ENCODE measurements around the gene RAB35.
A peak's percentile ranks its signal among the peaks of the same experiment; 100 is the strongest.

The RAB35 gene

DNA sequence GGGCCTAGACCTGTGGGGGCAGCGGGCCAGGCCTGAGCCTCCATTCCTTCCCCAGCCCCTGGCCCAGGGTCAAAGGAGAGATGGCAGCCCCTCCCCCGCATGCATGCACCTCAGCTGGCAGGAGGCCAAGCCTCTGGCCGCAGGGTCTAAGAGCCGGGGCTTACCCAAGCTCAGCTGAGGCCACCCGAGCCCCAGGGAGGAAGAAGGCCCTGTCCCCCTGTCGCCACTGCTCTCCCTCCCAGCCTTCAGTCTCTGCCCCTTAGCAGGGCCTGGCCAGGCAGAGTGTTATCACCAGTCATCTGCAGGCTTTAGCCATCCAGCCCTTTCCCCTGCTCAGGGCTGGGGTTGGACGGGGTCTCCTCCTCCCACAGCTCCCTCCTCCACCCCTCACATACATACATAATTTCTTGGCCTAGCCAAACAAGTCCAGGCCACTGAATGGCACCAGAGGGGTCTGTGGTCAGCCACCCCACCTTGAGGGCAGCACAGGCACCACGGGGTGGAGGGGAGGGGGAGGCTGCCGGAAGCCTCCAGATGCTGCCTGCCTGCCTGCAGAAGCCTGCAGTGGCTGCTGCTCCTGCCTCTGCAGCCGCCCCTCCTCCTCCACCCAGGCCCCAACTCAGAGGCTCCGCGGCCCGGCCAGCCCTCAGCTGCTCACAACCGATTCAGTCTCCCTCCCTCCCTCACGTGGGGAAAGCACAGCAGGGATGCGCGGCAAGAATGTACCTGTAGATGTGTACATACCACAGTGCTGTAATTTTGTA lies 22.8 kb downstream of the RAB35 start:
- H3K4me3 ChIP-seq (ENCODE audit: low read depth, low read length) = no peak overlapping the region
- no peaks in the 10 kb centered on the region for H3K27me3 ChIP-seq (ENCODE audit: control insufficient read depth, insufficient read depth, low read length)
- H3K4me1 ChIP-seq (ENCODE audit: control insufficient read depth, insufficient read depth, low read length) = peaks cover 27% of the 10 kb centered on the region
- no peak overlapping the region for H3K9ac ChIP-seq (ENCODE audit: low read depth, low read length)
- H3K9me3 ChIP-seq (ENCODE audit: control insufficient read depth, insufficient read depth, low read length) = no peaks in the 10 kb centered on the region
- peaks cover 32% of the 10 kb centered on the region for H3K36me3 ChIP-seq (ENCODE audit: control insufficient read depth, insufficient read depth, low read length)
- peak overlapping the region; percentile 76 for H3K27ac ChIP-seq (ENCODE audit: low read depth, low read length)

GRCh38 chr12:120093336-120093591 lies 23.3 kb downstream of the RAB35 start:
- Histone ChIP-seq H3K27ac (ENCODE audit: low read depth, low read length) (peak overlapping the region; percentile 76), H3K4me1 (ENCODE audit: control insufficient read depth, insufficient read depth, low read length) (peaks cover 27% of the 10 kb centered on the region), H3K9me3 (ENCODE audit: control insufficient read depth, insufficient read depth, low read length) (no peaks in the 10 kb centered on the region), H3K27me3 (ENCODE audit: control insufficient read depth, insufficient read depth, low read length) (no peaks in the 10 kb centered on the region), H3K4me3 (ENCODE audit: low read depth, low read length) (no peak overlapping the region), H3K9ac (ENCODE audit: low read depth, low read length) (0 out of 2 replicates have a peak overlapping the region, but pooled peaks have one; percentile 8), H3K36me3 (ENCODE audit: control insufficient read depth, insufficient read depth, low read length) (peaks cover 27% of the 10 kb centered on the region)

GRCh38 chr12:120092551-120093335 lies 23.8 kb downstream of the RAB35 start:
- no peak overlapping the region for H3K4me3 ChIP-seq (ENCODE audit: low read depth, low read length)
- H3K9ac ChIP-seq (ENCODE audit: low read depth, low read length) = 0 out of 2 replicates have a peak overlapping the region, but pooled peaks have one; percentile 8
- H3K9me3 ChIP-seq (ENCODE audit: control insufficient read depth, insufficient read depth, low read length) = no peaks in the 10 kb centered on the region
- no peaks in the 10 kb centered on the region for H3K27me3 ChIP-seq (ENCODE audit: control insufficient read depth, insufficient read depth, low read length)
- H3K36me3 ChIP-seq (ENCODE audit: control insufficient read depth, insufficient read depth, low read length) = peaks cover 23% of the 10 kb centered on the region
- H3K4me1 ChIP-seq (ENCODE audit: control insufficient read depth, insufficient read depth, low read length) = peaks cover 27% of the 10 kb centered on the region
- peak overlapping the region; percentile 76 for H3K27ac ChIP-seq (ENCODE audit: low read depth, low read length)

- Histone ChIP-seq H3K27me3 (ENCODE audit: control insufficient read depth, insufficient read depth, low read length) (no peaks in the 10 kb centered on the region), H3K9me3 (ENCODE audit: control insufficient read depth, insufficient read depth, low read length) (no peaks in the 10 kb centered on the region), H3K36me3 (ENCODE audit: control insufficient read depth, insufficient read depth, low read length) (peaks cover 12% of the 10 kb centered on the region), H3K27ac (ENCODE audit: low read depth, low read length) (no peak overlapping the region), H3K4me1 (ENCODE audit: control insufficient read depth, insufficient read depth, low read length) (peaks cover 29% of the 10 kb centered on the region), H3K9ac (ENCODE audit: low read depth, low read length) (no peak overlapping the region), H3K4me3 (ENCODE audit: low read depth, low read length) (no peak overlapping the region)
Measured at GRCh38 chr12:120091371-120092090, 25.0 kb downstream of the RAB35 start.

- Histone ChIP-seq H3K27me3 (ENCODE audit: control insufficient read depth, insufficient read depth, low read length) (no peaks in the 10 kb centered on the region), H3K4me3 (ENCODE audit: low read depth, low read length) (no peak overlapping the region), H3K36me3 (ENCODE audit: control insufficient read depth, insufficient read depth, low read length) (peaks cover 9% of the 10 kb centered on the region), H3K27ac (ENCODE audit: low read depth, low read length) (peak overlapping the region; percentile 22), H3K4me1 (ENCODE audit: control insufficient read depth, insufficient read depth, low read length) (peaks cover 37% of the 10 kb centered on the region), H3K9ac (ENCODE audit: low read depth, low read length) (no peak overlapping the region), H3K9me3 (ENCODE audit: control insufficient read depth, insufficient read depth, low read length) (no peaks in the 10 kb centered on the region)
Measured at GRCh38 chr12:120090626-120091295, 25.8 kb downstream of the RAB35 start.

- Histone ChIP-seq H3K4me3 (ENCODE audit: low read depth, low read length) (no peak overlapping the region), H3K9ac (ENCODE audit: low read depth, low read length) (no peak overlapping the region), H3K27ac (ENCODE audit: low read depth, low read length) (peak overlapping the region; percentile 22), H3K9me3 (ENCODE audit: control insufficient read depth, insufficient read depth, low read length) (no peaks in the 10 kb centered on the region), H3K27me3 (ENCODE audit: control insufficient read depth, insufficient read depth, low read length) (no peaks in the 10 kb centered on the region), H3K36me3 (ENCODE audit: control insufficient read depth, insufficient read depth, low read length) (peaks cover 9% of the 10 kb centered on the region), H3K4me1 (ENCODE audit: control insufficient read depth, insufficient read depth, low read length) (peaks cover 42% of the 10 kb centered on the region)
Measured at GRCh38 chr12:120090206-120090605, 26.3 kb downstream of the RAB35 start.

DNA sequence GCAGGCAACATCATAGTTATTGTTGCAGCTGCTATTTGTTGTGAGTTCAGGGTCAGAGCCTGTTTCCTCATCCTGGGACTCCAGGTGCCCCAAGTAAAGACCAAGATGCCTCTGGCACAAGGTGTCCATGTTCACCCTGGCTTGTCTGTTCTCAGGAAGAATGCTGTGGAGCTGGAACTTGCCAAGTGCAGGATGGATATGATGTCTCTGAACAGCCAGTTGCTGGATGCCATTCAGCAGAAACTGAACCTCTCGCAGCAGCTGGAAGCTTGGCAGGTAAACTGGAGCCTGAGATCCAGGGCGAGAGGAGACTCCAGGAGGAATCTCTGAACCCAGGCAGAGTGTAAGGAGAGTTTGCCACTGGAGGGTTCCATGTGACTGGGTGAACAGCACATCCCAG lies 26.8 kb downstream of the RAB35 start:
- H3K27ac ChIP-seq (ENCODE audit: low read depth, low read length) = no peak overlapping the region

GRCh38 chr12:120089105-120089504 lies 27.4 kb downstream of the RAB35 start:
- Histone ChIP-seq H3K4me3 (ENCODE audit: low read depth, low read length) (no peak overlapping the region), H3K9me3 (ENCODE audit: control insufficient read depth, insufficient read depth, low read length) (no peaks in the 10 kb centered on the region), H3K9ac (ENCODE audit: low read depth, low read length) (no peak overlapping the region), H3K4me1 (ENCODE audit: control insufficient read depth, insufficient read depth, low read length) (peaks cover 33% of the 10 kb centered on the region), H3K27me3 (ENCODE audit: control insufficient read depth, insufficient read depth, low read length) (no peaks in the 10 kb centered on the region), H3K27ac (ENCODE audit: low read depth, low read length) (no peak overlapping the region), H3K36me3 (ENCODE audit: control insufficient read depth, insufficient read depth, low read length) (peaks cover 5% of the 10 kb centered on the region; the same call in 1 of the 2 replicates)

More for the DNA sequence above, 26.8 kb downstream of the RAB35 start:
- H3K36me3 ChIP-seq (ENCODE audit: control insufficient read depth, insufficient read depth, low read length) = peaks cover 9% of the 10 kb centered on the region
- no peak overlapping the region for H3K4me3 ChIP-seq (ENCODE audit: low read depth, low read length)
- H3K4me1 ChIP-seq (ENCODE audit: control insufficient read depth, insufficient read depth, low read length) = peaks cover 40% of the 10 kb centered on the region
- no peak overlapping the region for H3K9ac ChIP-seq (ENCODE audit: low read depth, low read length)
- H3K27me3 ChIP-seq (ENCODE audit: control insufficient read depth, insufficient read depth, low read length) = no peaks in the 10 kb centered on the region
- H3K9me3 ChIP-seq (ENCODE audit: control insufficient read depth, insufficient read depth, low read length) = no peaks in the 10 kb centered on the region

DNA sequence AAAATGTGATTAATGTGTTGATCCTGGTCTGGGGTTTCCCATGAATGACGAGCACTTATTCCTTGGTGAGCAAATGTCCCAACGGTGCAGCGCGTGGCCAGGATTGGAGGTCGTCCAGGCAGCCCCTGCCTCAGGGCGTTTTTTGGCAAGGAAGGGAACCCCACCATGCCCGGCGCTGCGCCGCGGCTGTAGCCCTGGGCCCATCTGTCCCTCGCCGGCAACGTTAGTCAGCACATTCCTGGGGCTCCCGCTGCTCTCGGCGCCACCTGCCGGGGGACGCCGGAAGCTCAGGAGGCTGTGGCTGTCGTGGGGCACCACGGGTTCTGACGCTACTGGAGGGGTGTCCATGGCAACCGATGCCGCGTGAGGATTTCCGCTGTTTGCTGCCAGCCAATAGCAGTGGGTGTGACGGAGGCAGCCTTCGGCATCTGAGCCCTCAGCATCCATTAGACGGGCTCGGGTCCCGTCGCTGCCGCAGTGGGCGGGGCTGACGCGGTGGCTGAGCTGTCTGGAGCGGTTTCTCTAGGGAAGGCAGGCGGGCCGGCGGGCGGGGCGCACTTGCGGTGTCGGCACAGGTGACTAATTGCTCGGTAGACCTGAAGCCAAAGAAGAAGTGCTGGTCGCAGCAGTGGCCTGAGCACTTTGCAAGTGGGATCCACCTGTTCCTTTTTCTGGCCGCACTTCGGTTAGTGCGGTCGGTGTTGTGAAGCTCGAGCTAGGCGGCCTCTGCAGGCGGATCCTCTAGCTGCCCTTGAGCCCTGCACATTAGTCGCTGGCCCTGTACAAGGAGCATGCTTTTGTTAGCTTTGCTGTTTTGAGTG lies 29.5 kb downstream of the RAB35 start:
- peak overlapping the region; percentile 94 for H3K27ac ChIP-seq (ENCODE audit: low read depth, low read length)
- H3K36me3 ChIP-seq (ENCODE audit: control insufficient read depth, insufficient read depth, low read length) = peaks cover 5% of the 10 kb centered on the region; the same call in 1 of the 2 replicates

More for the DNA sequence above, 29.5 kb downstream of the RAB35 start:
- peaks cover 19% of the 10 kb centered on the region for H3K4me1 ChIP-seq (ENCODE audit: control insufficient read depth, insufficient read depth, low read length)
- H3K27me3 ChIP-seq (ENCODE audit: control insufficient read depth, insufficient read depth, low read length) = no peaks in the 10 kb centered on the region
- peak overlapping the region; percentile 58 for H3K4me3 ChIP-seq (ENCODE audit: low read depth, low read length)
- no peaks in the 10 kb centered on the region for H3K9me3 ChIP-seq (ENCODE audit: control insufficient read depth, insufficient read depth, low read length)
- peak overlapping the region; percentile 71 for H3K9ac ChIP-seq (ENCODE audit: low read depth, low read length)
